Kidney epithelial cell (primary cell): ENCODE data around the gene NAGS. TPM values are rescaled to one million over a fixed set of nuclear protein-coding genes. Genes with fewer than 3 reads are reported as not detected.
"Not testable (repeated sequence)": the region's sequence is repeated elsewhere in the genome, so short reads cannot be mapped to it uniquely, and the experiment has no call there.

Source experiments
- DNase-seq: peaks from one replicate; pipeline ENCODE4 v3.0.0-alpha.2; 2010; ENCODE audit warnings: low read depth
- H3K27me3 ChIP-seq: 2 replicates; pipeline ENCODE4 v1.6.0; 2011; ENCODE audit warnings: low read length; ENCODE audit not compliant: control insufficient read depth, insufficient read depth
- H3K36me3 ChIP-seq: 2 replicates; pipeline ENCODE4 v1.5.1; 2011; ENCODE audit warnings: low read length; ENCODE audit not compliant: control insufficient read depth, insufficient read depth
- H3K4me3 ChIP-seq: 2 replicates; pipeline ENCODE4 v1.5.1; 2011; ENCODE audit warnings: low read depth, mild to moderate bottlenecking, control low read depth, low read length
- CTCF ChIP-seq: IDR thresholded peaks from 2 replicates; pipeline ENCODE4 v1.5.1; 2011; ENCODE audit warnings: mild to moderate bottlenecking, moderate library complexity, low read length, control low read depth, inconsistent platforms; ENCODE audit not compliant: insufficient read depth, poor library complexity, severe bottlenecking
- total RNA-seq: library from RNA; depleted of rRNA; stranded (reverse); fragments of >200 nt; gene quantifications from 2 replicates; pipeline ENCODE4 v1.2.3, GENCODE V29; 2015

NAGS gene
- total RNA-seq, 1 donor from 2014 or later: 15.7 TPM

GRCh38 chr17:44039829-44040635 lies 35.6 kb downstream of the NAGS start:
- H3K36me3 ChIP-seq: peaks cover 1% of the 10 kb centered on the region
- no peak overlapping the region for H3K4me3 ChIP-seq
- DNase-seq: no peak
- TF ChIP-seq CTCF: no peak
- no peaks in the 10 kb centered on the region for H3K27me3 ChIP-seq

DNA sequence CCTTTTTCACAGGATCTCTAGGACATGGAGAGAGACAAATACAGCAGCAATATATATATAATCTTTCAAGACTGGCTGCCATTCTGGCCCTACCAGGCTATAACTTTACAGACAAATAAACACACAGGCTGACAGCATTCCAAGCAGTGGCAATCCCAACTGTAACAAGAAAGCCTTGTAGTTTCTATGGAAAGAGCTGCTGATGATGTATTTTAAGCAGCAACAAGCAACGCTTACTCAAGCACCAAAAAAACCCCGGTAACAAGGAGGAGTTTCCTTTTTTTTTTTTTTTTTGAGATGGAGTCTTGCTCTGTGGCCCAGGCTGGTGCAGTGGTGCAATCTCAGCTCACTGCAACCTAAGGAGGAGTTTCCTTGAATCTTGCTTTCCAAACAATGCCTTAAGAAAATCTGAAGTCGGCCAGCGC lies 38.9 kb downstream of the NAGS start:
- H3K36me3 ChIP-seq: peaks cover 3% of the 10 kb centered on the region
- no peak for TF ChIP-seq CTCF
- H3K27me3 ChIP-seq: no peaks in the 10 kb centered on the region
- no peak overlapping the region for H3K4me3 ChIP-seq
- no peak for DNase-seq

DNA sequence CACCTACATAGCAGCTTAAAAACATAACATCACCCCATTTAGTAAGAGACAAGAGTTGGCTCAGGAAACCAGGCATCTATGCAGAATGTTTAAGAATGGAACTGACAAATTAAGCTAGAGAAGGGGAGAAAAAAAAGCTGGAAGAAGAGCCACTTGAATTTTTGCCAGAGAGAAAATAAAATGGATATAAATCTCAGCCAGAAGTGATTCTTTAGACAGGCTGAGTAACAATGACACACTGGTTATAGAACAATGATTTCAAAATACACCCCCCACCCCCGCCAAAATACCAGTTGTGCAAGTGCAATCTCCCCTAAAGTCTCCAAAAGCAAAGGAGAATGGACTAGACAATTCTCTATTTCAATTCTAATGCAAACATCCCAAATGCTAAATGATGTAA lies 39.6 kb downstream of the NAGS start:
- H3K36me3 ChIP-seq: peaks cover 3% of the 10 kb centered on the region
- no peak for DNase-seq
- TF ChIP-seq CTCF: no peak
- no peaks in the 10 kb centered on the region for H3K27me3 ChIP-seq
- no peak overlapping the region for H3K4me3 ChIP-seq

DNA sequence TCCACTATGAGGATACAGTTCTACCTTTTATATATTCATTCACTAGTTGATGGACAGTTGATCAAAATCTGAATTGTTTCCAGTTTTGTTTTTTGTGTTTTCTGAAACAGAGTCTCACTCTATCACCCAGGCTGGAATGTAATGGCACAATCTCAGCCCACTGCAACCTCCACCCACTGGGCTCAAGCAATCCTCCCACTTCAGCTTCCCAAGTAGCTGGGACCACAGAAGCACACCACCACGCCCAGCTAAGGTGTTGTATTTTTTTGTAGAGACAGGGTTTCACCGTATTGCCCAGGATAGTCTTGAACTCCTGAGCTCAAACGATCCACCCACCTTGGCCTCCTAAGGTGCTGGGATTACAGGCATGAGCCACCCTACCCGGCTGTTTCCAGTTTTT lies 41.1 kb downstream of the NAGS start:
- Histone ChIP-seq H3K27me3 (no peaks in the 10 kb centered on the region), H3K36me3 (peaks cover 2% of the 10 kb centered on the region), H3K4me3 (no peak overlapping the region)
- DNase-seq: no peak
- no peak for TF ChIP-seq CTCF

DNA sequence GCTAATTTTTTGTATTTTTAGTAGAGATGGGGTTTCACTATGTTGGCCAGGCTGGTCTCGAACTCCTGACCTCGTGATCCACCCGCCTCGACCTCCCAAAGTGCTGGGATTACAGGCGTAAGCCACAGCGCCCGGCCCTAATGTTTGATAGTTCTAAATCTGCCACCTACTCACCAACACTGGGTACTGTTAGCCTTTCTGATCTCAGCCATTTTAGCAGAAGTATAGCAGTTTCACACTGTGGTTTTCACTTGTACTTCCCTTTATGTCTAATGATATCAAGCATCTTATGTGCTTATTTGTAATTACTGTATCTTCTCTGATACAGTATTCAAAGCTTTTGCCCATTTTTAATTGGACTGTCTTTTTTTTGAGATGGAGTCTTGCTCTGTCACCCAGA lies 42.5 kb downstream of the NAGS start:
- not testable (repeated sequence) for H3K4me3 ChIP-seq, H3K36me3 ChIP-seq, DNase-seq, H3K27me3 ChIP-seq

GRCh38 chr17:44049294-44050060 lies 45.1 kb downstream of the NAGS start:
- no peak for DNase-seq
- peaks cover 2% of the 10 kb centered on the region for H3K36me3 ChIP-seq
- TF ChIP-seq CTCF: no peak
- no peaks in the 10 kb centered on the region for H3K27me3 ChIP-seq
- no peak overlapping the region for H3K4me3 ChIP-seq
